Retinal pigment epithelial cell (primary cell): ENCODE measurements around the gene MYO5B.

Experiments used
- DNase-seq: peaks from one replicate; pipeline ENCODE4 v3.0.0-alpha.2; 2010; ENCODE audit warnings: low read depth
- H3K4me3 ChIP-seq: 2 replicates; pipeline ENCODE4 v1.5.1; 2011; ENCODE audit warnings: mild to moderate bottlenecking, low read length, control low read depth, moderate library complexity
- CTCF ChIP-seq: conservative IDR thresholded peaks from 2 replicates; pipeline ENCODE4 v1.5.1; 2011; ENCODE audit warnings: low read depth, low read length, control low read depth, inconsistent platforms

Gene MYO5B

GRCh38 chr18:50058731-50059130 is 136.2 kb downstream of the MYO5B start:
- no peak for DNase-seq
- no peak overlapping the region for H3K4me3 ChIP-seq
- no peak for TF ChIP-seq CTCF

- no peak for DNase-seq
- H3K4me3 ChIP-seq, result no peak overlapping the region
- no peak for TF ChIP-seq CTCF
These were observed 137.9 kb downstream of the MYO5B start for GRCh38 chr18:50057009-50057408.

- no peak for TF ChIP-seq CTCF
- no peak overlapping the region for H3K4me3 ChIP-seq
- DNase-seq, result no peak
These were observed 138.8 kb downstream of the MYO5B start for GRCh38 chr18:50056185-50056584.

- no peak for TF ChIP-seq CTCF
- H3K4me3 ChIP-seq, result no peak overlapping the region
- DNase-seq, result no peak
These were observed 139.5 kb downstream of the MYO5B start for GRCh38 chr18:50055488-50055887.

- no peak overlapping the region for H3K4me3 ChIP-seq
- TF ChIP-seq CTCF, result no peak
These were observed 141.8 kb downstream of the MYO5B start for GRCh38 chr18:50053111-50053510.

GRCh38 chr18:50051288-50051687 is 143.7 kb downstream of the MYO5B start:
- DNase-seq, result no peak
- TF ChIP-seq CTCF, result peak; percentile 38

More at GRCh38 chr18:50053111-50053510, 141.8 kb downstream of the MYO5B start:
- no peak for DNase-seq

GRCh38 chr18:50045126-50045525 is 149.8 kb downstream of the MYO5B start:
- H3K4me3 ChIP-seq, result no peak overlapping the region
- TF ChIP-seq CTCF, result no peak
- no peak for DNase-seq

More at GRCh38 chr18:50051288-50051687, 143.7 kb downstream of the MYO5B start:
- no peak overlapping the region for H3K4me3 ChIP-seq
